HEK293 (cell line): ENCODE results near the gene HAO1.

Experiments used
- CTCF ChIA-PET: fragments of 350-600 bp; formaldehyde crosslinking; extraction: SDS; loops from one replicate; lab custom pipeline; 2021; ENCODE audit warnings: antibody characterized with exemption; lab: Yijun Ruan, JAX
- POLR2A ChIA-PET: fragments of 300-600 bp; formaldehyde crosslinking; extraction: SDS; loops from one replicate; lab custom pipeline; 2020; ENCODE audit warnings: antibody characterized with exemption, inconsistent platforms; lab: Yijun Ruan, JAX
- H3K27ac ChIP-seq: fragments of 200-500 bp; sonication (Bioruptor generic); 2 replicates; pipeline ENCODE4 v1.5.1; 2014; ENCODE audit warnings: low read depth, low read length, control low read depth, inconsistent platforms; ENCODE audit errors: extremely low read depth
- H3K36me3 ChIP-seq, 2 experiments: fragments of 200-500 bp in 1 of 2; sonication (Bioruptor generic) in 1 of 2; 1 replicate in 1 of 2; 2 replicates in 1 of 2; pipeline ENCODE4 v1.5.1; 2014 to 2017; ENCODE audit warnings: inconsistent platforms in 2 of 2, low read length in 2 of 2; ENCODE audit not compliant: control insufficient read depth in 2 of 2, insufficient read depth in 1 of 2
- H3K4me1 ChIP-seq: fragments of 200-500 bp; sonication (Bioruptor generic); 2 replicates; pipeline ENCODE4 v1.5.1; 2014; ENCODE audit warnings: mild to moderate bottlenecking, low read length, inconsistent platforms; ENCODE audit not compliant: control insufficient read depth, insufficient read depth
- H3K4me3 ChIP-seq: 2 replicates; pipeline ENCODE4 v1.5.1; 2011; ENCODE audit warnings: low read depth, mild to moderate bottlenecking, control low read depth, low read length, moderate library complexity
- H3K9me3 ChIP-seq: fragments of 200-500 bp; sonication (Bioruptor generic); 2 replicates; pipeline ENCODE4 v1.5.1; 2014; ENCODE audit warnings: low read depth, low read length, inconsistent platforms; ENCODE audit not compliant: control insufficient read depth, insufficient read depth
- ATF2 ChIP-seq: fragments of 450-650 bp; formaldehyde crosslinking; IDR thresholded peaks from 2 replicates; pipeline ENCODE4 v1.5.1; 2016; ENCODE audit warnings: missing biosample characterization, missing genetic modification characterization, low read depth
- BCL11A ChIP-seq: fragments of 450-650 bp; formaldehyde crosslinking; IDR thresholded peaks from 2 replicates; pipeline ENCODE4 v1.5.1; 2016; ENCODE audit warnings: low read depth, missing biosample characterization, missing genetic modification characterization
- EGR2 ChIP-seq: fragments of 450-650 bp; formaldehyde crosslinking; IDR thresholded peaks from 2 replicates; pipeline ENCODE4 v1.5.1; 2016; ENCODE audit warnings: low read depth, missing biosample characterization, missing genetic modification characterization
- KLF17 ChIP-seq: fragments of 450-650 bp; formaldehyde crosslinking; IDR thresholded peaks from 2 replicates; pipeline ENCODE4 v1.5.1; 2016; ENCODE audit warnings: missing biosample characterization, missing genetic modification characterization
- KLF9 ChIP-seq: fragments of 450-650 bp; formaldehyde crosslinking; IDR thresholded peaks from 2 replicates; pipeline ENCODE4 v1.5.1; 2016; ENCODE audit warnings: missing biosample characterization, missing genetic modification characterization, low read depth
- SETDB1 ChIP-seq: IDR thresholded peaks from one replicate; pipeline ENCODE4 v1.6.1; 2017; ENCODE audit warnings: mild to moderate bottlenecking, low read length, moderate library complexity, mixed read lengths; ENCODE audit not compliant: insufficient read length
- SP2 ChIP-seq: fragments of 450-650 bp; formaldehyde crosslinking; IDR thresholded peaks from 2 replicates; pipeline ENCODE4 v1.5.1; 2016; ENCODE audit warnings: missing biosample characterization, missing genetic modification characterization
- ZBTB26 ChIP-seq: fragments of 450-650 bp; formaldehyde crosslinking; optimal IDR thresholded peaks from 2 replicates; pipeline ENCODE3; 2016; ENCODE audit warnings: missing biosample characterization, mild to moderate bottlenecking, missing genetic modification characterization
- ZBTB6 ChIP-seq: fragments of 450-650 bp; formaldehyde crosslinking; IDR thresholded peaks from 2 replicates; pipeline ENCODE4 v1.5.1; 2017; ENCODE audit warnings: missing biosample characterization, missing genetic modification characterization
- ZBTB7A ChIP-seq: fragments of 450-650 bp; formaldehyde crosslinking; IDR thresholded peaks from 2 replicates; pipeline ENCODE4 v1.5.1; 2016; ENCODE audit warnings: low read depth, missing biosample characterization, missing genetic modification characterization
- ZIC2 ChIP-seq: fragments of 450-650 bp; formaldehyde crosslinking; IDR thresholded peaks from 2 replicates; pipeline ENCODE4 v1.5.1; 2016; ENCODE audit warnings: missing biosample characterization, missing genetic modification characterization
- ZNF138 ChIP-seq: fragments of 450-650 bp; formaldehyde crosslinking; IDR thresholded peaks from 2 replicates; pipeline ENCODE4 v1.5.1; 2016; ENCODE audit warnings: missing biosample characterization, missing genetic modification characterization, borderline replicate concordance
- ZNF140 ChIP-seq: fragments of 450-650 bp; formaldehyde crosslinking; IDR thresholded peaks from 2 replicates; pipeline ENCODE4 v1.5.1; 2016; ENCODE audit warnings: missing biosample characterization, missing genetic modification characterization
- ZNF280C ChIP-seq: fragments of 450-650 bp; formaldehyde crosslinking; IDR thresholded peaks from 2 replicates; pipeline ENCODE4 v1.5.1; 2016; ENCODE audit warnings: missing biosample characterization, missing genetic modification characterization
- ZNF280D ChIP-seq: fragments of 450-650 bp; formaldehyde crosslinking; IDR thresholded peaks from 2 replicates; pipeline ENCODE4 v1.5.1; 2016; ENCODE audit warnings: missing biosample characterization, missing genetic modification characterization
- ZNF394 ChIP-seq: fragments of 450-650 bp; formaldehyde crosslinking; IDR thresholded peaks from 2 replicates; pipeline ENCODE4 v1.5.1; 2016; ENCODE audit warnings: missing biosample characterization, missing genetic modification characterization, mild to moderate bottlenecking, moderate library complexity, borderline replicate concordance
- ZNF560 ChIP-seq: fragments of 450-650 bp; formaldehyde crosslinking; IDR thresholded peaks from 2 replicates; pipeline ENCODE4 v1.5.1; 2017; ENCODE audit warnings: missing biosample characterization, missing genetic modification characterization, borderline replicate concordance
- ZNF626 ChIP-seq: fragments of 450-650 bp; sonication (Bioruptor Pico); formaldehyde crosslinking; IDR thresholded peaks from 2 replicates; pipeline ENCODE4 v1.5.1; 2018; ENCODE audit warnings: missing biosample characterization, missing genetic modification characterization, inconsistent platforms
- ZNF639 ChIP-seq: fragments of 450-650 bp; formaldehyde crosslinking; IDR thresholded peaks from 2 replicates; pipeline ENCODE4 v1.5.1; 2016; ENCODE audit warnings: missing biosample characterization, missing genetic modification characterization
- ZNF837 ChIP-seq: fragments of 450-650 bp; formaldehyde crosslinking; IDR thresholded peaks from 2 replicates; pipeline ENCODE4 v1.5.1; 2016; ENCODE audit warnings: missing biosample characterization, missing genetic modification characterization
- ZSCAN5A ChIP-seq: fragments of 450-650 bp; formaldehyde crosslinking; IDR thresholded peaks from 2 replicates; pipeline ENCODE4 v1.5.1; 2016; ENCODE audit warnings: missing biosample characterization, missing genetic modification characterization

HAO1 gene

GRCh38 chr20:7849675-7850074, 90.6 kb downstream of the HAO1 start:
- Histone ChIP-seq H3K27ac (no peak overlapping the region), H3K4me3 (no peak overlapping the region), H3K9me3 (no peaks in the 10 kb centered on the region)
- CTCF ChIA-PET: interaction anchor here (0.8 to 3.4 kb wide), 2 partner anchors 10 to 735 kb away, joined by 4 to 15 read pairs; no protein-coding TSS in a partner anchor
- no peak for TF ChIP-seq ZBTB7A
- TF ChIP-seq, all 188 proteins: peak for 0
- no peaks in the 10 kb centered on the region for H3K36me3 ChIP-seq
- H3K4me1 ChIP-seq: no peaks in the 10 kb centered on the region
- POLR2A ChIA-PET: no interaction called here

- Histone ChIP-seq H3K36me3 (no peaks in the 10 kb centered on the region), H3K4me3 (no peak overlapping the region), H3K4me1 (no peaks in the 10 kb centered on the region), H3K9me3 (no peaks in the 10 kb centered on the region), H3K27ac (no peak overlapping the region)
- ChIA-PET POLR2A (no interaction called here), CTCF (no interaction called here)
- TF ChIP-seq EGR2 (tag by site-specific recombination) (no peak), BCL11A (no peak), ZNF394 (tag by site-specific recombination) (no peak), ZNF837 (no peak), KLF17 (no peak), ZSCAN5A (no peak), ZNF280D (tag by site-specific recombination) (no peak), ZNF280C (no peak), ZNF138 (tag by site-specific recombination) (no peak), ZNF140 (tag by site-specific recombination) (no peak), ZNF626 (tag by site-specific recombination) (no peak), SP2 (no peak), KLF9 (no peak), ATF2 (tag by site-specific recombination) (no peak), ZNF639 (no peak), SETDB1 (no peak), ZNF560 (tag by site-specific recombination) (no peak), ZBTB6 (tag by site-specific recombination) (no peak), ZBTB26 (tag by site-specific recombination) (no peak), ZIC2 (tag by site-specific recombination) (no peak)
These were observed 91.9 kb downstream of the HAO1 start for GRCh38 chr20:7848351-7848750.
